Measurements from ENCODE around the gene LRFN2.

Gene LRFN2

DNA sequence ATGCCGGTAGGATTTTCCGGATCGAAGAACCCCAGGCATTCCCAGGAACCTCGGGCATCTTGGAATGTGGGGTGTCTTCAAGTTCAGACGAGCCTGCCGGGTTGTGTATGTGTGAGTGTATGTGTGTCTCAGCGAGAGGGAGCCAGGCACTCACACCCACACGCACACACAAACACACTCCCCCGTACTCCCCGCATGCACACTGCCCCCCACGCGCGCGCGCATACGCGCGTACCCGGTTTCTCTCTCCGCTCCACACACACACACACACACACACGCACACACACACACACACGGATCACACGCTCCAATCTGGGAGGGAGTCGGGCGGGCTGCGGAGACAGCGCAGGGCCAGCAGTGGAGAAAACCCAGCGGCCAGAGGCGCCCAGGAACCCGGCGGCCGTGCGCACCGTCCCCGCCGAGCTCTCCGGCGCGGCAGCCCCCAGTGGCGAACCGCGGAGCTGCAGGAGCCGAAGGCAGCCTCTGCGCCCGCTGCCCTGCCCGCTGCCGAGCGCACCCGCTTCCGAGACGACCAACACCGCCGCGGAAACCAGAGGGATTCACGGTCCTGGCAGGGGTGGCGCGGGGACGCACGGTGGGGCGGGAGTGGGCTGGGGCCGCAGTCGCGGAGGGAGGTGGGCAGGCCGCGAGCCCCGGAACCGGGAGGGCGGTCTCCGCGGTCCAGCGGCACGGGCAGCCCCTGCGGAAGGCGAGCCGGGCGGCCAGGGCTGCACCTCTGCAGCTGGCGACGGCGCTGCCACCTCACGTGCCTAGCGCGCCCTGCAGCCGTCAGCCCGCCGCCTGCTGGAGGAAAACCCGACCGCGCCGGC is at the start of gene LRFN2:
Gene LRFN2 (minus strand): TSS at position 125 of the 830 bp plus-strand sequence.
- DNase-seq, result peak; percentile 49 to 92

DNA sequence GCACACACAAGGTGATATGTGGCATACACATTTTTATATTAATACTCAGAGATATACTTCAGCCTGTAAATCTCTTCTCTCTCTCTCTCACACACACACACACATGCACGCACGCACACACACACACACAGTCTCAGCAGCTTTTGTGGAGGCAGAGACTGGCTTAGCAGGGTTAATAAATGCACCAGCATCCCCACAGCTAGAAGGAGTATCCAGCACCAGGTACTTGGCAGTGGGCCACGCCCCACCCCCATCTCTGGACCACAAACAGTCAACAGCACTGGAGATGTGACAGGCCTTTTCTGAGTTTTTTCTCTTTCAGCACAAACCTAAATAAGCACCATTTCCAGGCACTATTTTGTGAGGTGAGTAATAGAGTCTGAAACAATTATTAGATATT is 47.3 kb upstream of the LRFN2 start:
- DNase-seq, result peak in 1 of 2 experiments; percentile 13

DNA sequence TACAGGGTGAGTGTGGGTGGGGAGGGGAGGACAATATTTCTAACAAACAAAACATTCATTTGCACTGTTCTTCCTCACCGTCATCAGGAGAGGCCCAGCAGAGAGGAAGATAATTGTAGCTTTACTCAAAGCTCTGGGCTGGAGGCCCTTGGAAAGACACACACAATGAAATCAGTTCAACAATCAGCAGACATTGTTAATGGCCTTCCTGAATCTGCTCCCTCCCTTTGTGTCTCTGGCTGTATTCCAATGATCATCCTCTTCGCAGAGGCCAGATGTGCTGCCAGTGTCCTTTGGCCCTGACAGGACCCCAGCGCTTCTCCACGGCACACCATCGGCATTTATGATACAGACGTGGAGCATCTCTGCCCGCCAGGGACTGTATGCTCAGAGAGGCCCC is 44.6 kb upstream of the LRFN2 start:
- no peak for DNase-seq

DNA sequence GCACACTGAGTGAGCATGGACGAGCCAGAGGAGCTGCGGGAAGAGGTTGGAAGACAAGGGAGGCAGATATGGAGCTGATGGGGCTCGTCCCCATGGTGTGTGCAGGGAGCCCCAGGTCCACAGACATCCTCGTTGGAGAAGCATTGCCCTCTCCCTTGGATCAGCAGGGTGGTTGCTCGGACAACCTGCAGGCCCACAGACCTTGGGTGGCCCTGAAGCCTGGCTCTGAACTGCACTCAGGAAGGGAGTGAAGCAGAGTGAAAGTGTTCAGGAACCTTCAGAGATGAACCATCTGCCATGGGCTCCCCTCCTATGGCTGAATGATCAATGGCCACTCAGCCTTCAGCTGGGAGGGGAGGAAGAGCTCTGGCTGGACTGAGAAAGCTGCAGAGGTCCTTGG is 43.3 kb upstream of the LRFN2 start:
- no peak for DNase-seq

DNA sequence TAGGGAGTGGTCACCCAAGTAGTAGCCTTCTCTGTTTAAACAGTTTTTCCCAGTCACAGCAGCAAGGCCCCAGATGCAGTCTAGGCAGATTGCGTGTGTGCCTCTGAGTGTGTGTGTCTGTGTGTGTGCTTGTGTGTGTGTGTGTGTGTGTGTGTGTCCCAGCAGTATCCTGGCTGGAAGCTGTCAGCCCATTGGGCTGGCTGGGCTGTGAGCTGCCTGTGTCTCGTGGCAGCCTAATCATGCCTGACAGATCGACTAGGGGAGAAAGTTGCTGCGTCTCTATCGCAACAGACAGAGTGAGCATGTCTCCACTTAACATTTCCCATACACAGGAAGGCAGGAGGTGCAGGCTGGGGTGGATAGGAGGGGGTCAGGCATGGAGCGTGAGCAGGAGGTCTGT is 42.9 kb upstream of the LRFN2 start:
- no peak for DNase-seq

DNA sequence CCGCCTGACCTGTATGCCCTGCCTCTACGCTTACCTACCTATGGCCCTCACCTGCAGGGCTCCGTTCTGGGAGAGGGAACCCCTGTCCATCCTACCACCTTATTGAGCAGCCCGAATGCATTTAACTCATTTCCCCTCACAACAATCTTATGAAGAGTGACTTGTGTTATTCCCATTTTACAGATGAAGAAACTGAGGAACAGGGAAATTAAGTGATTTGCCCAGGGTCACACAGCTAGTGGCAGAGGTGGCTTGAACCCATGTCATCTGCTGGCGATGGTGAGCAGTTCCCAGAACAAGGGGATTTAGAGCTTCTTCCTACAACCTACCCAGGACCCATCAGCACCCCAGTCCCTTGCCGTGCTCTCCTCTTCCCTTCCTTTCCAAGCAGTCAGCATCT is 42.3 kb upstream of the LRFN2 start:
- no peak for DNase-seq

DNA sequence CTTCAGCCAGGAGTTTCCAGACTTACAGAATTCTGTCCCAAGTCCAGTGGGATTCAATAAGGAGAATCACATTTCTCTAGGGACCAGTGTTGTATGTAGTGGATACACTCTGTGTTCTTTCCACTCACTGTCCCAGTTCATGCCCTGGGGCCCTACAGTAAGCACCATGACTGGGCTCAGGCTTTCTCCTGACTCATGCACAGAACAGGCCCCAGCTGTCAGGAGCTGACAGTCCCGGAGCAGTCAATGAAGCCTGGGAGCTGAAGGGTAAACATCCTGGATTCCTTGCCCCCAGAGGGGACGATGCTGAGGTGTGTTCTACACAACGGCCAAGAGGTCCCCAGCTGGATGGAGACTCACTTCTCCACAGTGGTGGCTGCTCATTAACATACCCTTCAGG is 40.2 kb upstream of the LRFN2 start:
- no peak for DNase-seq

DNA sequence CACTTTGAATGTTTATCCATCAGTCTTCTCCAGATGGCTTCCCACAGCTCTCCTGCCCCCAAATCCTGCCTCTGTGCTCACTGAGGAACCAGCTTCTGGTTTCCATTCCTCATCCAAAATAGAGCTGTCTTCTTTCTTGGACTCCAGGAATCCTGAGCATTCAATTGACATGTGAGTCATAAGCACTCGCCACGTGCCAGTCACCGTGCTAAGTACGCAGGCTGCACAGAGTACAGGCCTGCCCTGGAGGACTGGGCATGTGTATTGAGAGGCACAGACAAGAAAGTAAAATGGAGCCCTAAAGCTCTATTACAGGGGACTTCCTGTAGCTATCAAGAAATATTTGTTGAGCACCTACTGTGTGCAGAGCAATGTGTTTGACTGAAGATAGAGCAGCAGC is 39.7 kb upstream of the LRFN2 start:
- DNase-seq, result no peak

DNA sequence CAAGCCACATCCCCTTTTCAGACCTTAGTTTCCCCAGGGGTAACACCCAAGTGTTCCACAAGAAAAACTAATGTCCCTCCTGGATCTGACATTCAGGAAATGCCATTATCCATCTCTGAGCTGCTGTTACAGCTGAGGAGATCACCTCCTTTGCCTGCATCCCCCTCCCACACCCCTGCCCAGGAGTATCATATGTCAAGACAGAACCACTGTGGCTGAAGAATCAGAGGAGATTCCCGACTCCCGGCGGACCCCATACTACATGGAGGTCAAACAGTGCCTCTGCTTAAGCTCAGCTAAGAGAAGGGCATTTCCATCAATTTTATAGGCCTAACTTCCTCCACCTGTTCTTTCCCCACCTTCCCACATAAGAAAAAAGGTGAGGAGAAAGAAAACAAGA is 36.8 kb upstream of the LRFN2 start:
- no peak for DNase-seq

DNA sequence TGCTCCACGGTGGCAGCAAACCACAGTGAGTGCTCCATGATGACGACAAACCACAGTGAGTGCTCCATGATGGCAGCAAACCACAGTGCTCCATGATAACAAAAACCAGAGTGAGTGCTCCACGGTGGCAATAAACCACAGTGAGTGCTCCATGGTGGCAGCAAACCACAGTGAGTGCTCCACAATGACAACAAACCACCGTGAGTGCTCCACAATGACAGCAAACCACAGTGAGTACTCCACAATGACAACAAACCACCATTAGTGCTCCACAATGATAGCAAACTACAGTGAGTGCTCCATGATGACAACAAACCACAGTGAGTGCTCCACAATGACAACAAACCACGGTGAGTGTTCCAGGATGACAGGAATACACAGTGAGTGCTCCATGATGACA is 36.0 kb upstream of the LRFN2 start:
- no peak for DNase-seq

DNA sequence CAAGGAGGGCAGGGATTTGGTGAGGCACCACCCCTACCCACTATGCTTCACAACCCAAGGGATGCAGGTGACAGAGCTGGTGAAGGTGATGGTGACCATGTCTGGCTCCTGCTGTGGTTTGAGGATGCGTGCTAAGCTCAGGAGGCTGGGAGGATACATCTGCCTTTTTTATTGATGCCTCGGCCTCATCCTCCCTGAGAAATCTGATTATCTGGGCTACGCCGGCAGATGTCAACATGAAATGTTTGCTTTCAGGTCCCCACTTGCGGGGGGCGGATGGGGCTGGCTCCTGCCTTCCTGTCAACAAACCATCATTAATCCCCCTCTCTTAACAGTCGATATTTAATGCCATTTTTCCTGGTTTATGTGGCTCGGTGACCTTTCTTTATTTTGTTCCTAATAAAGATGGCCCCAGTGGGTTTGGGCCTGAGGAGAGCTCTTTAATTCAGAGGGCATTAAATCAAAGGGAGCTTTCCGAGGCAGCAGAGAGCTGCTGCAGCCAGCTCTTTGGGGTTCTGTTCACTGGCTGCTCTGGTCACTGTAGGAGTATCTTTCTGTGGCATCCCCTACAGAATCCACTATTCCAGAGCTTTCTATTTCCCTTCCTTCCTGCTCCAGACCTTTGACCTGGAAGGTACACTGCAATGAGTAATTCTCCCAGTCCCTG is 33.5 kb upstream of the LRFN2 start:
- DNase-seq, result no peak

DNA sequence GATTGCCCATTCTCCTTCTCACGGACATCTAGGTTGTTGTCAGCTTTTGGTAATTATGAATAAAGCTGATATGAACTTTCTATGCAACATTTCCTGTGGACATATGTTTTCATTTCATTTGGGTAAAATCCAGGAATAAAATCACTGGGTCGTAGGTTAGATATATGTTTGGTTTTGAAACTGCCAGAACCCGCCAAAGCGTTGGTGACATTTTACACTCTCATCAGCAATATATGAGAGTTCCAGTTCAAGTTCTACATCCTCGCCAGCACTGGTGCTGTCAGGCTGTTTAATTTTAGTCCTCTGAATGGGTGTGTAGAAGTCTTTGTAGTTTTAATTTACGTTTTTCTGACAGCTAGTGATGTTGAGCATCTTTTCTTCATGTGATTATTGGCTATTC is 27.5 kb upstream of the LRFN2 start:
- no peak for DNase-seq

DNA sequence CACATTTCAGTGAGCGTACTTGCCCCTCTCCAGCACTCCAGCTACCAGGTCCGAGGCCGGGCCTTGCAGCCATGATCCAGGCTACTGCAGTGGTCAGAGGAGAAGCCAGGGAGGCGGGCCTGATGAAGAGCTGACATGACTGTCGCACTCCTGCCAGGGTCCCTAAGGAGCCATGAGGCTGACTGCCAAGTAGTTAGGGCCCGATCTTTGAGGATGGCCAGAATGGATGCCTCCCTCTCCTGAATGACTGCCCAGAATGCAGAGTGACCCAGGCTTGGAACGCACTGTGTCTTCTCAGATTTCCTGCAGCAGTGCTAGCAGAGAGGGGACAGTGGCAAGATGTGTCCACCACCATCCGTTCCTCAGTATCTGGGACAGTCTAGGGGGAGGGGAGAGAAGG is 24.7 kb upstream of the LRFN2 start:
- no peak for DNase-seq

DNA sequence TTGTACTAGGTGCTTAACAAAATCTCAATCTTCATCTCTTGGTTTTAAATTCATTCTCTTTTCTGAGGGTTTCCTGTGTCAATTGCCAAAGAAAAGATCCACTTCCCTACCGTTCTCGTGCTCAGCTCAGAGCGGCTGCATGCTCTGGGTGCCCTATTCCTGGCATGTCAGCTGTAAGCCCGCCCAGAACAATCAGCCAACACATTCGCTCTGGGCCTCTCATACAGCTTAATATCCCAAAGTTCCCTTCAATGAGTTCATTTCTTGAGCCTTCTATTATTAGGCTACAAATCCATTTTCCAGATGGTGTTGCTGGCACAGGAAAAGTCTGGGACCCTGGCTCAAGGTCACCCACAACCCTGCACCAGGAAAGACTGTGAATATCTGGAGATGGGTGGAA is 24.3 kb upstream of the LRFN2 start:
- no peak for DNase-seq

DNA sequence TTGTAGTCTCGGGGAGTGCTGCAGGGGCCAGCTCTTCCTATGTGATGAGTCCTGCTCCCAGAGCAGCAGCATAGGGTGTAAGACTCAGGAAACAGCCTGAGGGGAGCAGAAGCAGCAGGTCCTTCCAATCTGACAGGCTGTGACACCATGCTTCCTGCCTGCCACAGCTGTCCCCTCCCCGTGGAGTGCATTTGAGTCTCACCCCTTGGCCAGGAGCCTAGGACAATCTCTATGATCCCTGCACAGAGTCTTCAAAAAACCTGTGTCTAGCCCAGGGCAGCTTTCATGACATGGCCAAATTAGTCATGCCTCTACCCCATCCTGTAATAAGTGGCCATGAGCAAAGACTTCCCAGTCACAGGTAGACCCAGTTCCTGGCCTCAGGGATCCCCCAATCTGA is 23.1 kb upstream of the LRFN2 start:
- DNase-seq, result no peak

DNA sequence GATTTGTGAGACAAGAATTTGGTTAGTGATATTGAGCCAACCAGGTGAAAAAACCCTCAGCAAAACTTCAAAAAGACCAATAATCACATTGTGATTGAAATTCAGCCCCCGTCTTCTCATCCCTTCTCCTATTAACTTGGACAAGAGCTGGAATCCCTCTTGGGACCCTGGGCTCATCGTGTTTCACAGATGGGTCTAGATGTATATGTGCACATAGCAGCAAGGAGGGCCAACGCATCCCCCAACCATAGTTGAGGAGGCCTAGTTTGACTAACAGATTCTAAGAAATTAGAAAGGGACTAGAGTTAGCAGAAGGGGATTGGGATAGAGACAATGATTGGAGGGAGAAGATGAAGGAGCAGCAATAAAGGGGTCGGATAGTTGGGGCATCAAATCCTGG is 19.8 kb upstream of the LRFN2 start:
- DNase-seq, result no peak

DNA sequence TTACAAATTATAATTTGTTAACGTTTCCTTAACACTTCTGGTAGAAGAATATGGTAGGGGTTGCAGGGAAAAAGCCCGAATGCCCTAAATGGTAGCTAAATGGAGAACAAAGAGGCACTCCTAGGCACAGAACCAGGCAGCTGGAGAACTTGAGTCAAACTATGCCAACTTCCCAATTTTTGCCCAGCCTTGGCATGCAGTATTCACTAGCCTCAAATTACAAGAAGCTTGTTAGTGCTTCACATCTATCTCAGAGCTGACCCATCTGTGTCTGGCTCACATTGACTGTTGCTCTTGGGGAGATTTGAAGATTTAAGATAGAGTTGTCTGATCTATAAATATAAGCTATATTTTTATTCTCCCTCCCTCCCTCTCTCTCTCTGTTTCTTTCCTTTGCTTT is 19.4 kb upstream of the LRFN2 start:
- no peak for DNase-seq

DNA sequence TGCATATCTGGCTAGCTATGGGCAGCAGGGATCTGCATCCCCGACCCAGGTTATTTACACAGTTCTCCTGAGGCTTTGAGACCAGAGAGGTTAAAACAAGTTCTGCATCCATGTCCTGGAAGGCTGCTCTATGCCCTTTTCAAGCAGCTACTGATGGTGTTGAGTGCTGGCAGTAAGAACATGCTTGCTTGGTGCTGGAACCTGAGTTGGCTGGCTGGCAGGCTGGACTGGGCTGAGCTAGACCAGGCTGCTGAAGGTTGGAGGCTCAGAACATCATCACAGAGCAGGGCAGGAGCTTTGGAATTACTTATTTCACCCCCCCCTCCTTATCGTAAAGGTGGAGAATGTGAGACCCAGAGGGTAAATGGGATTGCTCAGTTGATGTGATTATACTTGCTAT is 16.9 kb upstream of the LRFN2 start:
- DNase-seq, result no peak

DNA sequence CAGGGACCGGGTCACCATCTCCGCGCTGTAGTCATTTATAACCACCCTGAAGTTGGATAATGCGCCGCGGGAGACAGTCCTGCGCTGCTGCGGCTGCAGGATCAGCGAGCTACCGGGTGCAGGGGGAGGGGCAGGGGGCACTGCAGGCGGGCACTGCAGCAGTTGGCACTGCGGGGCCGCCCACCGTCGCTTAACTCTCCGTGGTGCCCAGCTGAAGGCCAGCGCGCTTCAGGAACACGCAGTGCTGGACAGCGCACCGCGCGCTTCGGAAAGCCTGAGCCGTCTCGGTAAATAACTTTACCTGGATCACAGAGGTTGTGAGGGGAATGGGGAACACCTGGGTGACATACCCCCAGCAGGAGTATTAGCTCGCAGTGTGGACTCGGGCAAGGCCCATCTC is 12.4 kb upstream of the LRFN2 start:
- DNase-seq, result no peak

DNA sequence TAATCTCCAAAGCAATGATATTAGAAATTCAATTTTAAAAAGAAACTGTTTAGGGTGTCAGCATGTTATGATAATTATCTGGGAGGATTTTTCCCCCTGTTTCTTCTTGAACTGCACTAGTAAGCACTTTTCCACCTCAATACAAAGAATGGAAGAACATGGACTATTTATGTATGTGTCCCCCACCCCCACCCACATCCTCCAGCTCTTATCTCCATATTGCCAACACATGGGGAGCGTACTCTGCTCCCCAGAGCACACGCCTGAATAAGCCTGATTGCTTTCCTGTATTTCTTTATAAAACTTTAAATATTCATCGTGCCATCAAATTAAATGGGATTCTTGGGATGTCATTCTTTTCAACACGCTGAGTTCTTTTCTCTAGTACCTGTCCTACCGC is 11.4 kb upstream of the LRFN2 start:
- DNase-seq, result no peak

DNA sequence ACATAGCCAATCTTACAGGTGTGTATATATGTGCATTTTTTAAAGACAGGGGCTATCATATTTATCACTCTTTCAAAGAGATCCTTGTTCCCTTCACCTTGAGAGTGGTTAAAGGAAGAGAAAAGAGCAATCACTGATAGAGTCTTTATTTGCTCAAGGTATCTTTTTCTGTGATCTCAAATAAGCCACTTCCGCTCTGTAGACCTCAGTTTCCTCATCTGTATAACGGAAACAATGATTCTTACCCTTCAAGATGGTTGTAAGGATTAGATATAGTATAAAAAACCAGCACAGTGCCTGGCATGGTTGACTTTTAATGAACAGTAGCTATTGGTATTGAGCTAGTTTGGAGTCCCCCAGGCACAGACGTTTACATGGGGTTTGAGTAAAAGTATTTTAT is 10.1 kb upstream of the LRFN2 start:
- DNase-seq, result no peak

DNA sequence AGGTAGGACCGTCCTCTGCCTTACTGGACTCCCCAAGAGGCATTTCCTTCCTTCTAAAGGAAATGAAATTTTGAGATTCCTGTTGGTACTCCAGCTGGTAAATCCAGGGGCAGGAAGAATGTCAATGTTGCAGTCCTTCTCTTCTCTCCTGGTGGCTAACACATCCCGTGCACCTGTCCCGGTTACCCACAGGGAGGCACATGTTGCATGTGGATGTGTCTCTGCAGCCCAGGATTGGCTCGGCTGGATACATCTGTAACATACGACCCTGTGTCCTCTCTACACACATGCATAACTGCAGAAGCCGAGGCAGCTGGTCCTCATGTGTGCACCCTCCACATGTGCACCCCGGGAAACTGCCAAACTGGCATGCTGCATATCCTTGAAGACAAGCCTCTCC is 1.3 kb upstream of the LRFN2 start:
- peak in 1 of 2 experiments; percentile 40 for DNase-seq

DNA sequence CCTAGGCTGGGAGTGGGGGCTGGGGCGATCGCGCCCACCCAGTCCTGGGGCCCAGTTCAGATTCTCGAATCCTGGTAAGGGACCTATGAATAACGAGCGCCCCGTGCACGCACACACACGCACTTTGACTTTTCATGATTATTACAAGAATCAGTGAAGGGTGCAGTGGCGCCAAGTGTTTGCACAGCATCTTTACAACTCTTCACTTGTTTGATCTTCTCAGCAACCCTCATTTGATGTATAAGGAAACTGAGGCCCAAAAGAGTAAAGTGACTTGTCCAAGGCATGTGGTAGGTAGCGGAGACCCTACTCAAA is 863 bp upstream of the LRFN2 start:
- no peak for DNase-seq

DNA sequence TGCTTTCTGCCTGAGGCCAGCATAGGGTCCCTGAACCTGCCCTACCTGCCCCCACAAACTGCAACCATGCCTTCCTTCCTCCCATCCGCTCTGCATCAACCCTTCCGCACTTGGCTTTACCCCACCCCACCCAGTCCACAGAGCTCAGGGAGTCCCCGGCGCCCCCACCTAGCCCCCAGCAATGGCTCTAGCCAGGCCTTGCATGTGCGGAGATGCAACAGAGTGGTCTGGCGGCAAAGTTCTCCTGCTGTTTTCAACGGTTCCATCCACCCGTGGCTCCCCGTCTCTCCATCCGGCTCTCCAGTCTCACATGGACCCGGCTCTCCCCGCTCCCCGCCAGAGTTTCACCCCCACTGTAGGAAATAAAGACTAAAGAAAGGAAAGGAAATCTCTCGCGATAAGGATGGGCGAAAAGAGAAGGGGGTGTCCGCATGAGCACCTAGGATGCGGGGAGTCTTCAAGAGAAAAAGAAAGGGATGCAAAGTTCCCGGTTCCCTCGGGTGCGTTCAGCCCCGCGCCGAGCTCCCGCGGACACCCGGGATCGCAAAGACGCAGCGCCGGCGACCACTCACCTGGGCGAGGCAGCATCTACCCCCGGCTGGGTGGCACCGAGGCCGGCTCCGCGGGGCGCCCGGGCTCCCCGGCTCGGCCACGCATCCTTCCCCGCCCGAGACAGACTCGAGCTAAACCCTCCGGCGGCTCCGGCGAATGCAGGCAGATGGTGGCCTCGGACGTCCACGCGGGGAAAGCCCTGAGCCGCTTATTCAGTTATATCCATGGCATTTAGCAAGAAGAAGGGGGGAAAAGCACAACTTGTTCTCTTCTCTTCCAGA is 579 bp downstream of the LRFN2 start:
- DNase-seq, result peak in 1 of 2 experiments; percentile 33

All from NCI-H526 (cell line).